Mesenchymal stem cell (in vitro differentiated cells and primary cell): ENCODE measurements around the gene NRROS.

Source experiments
- DNase-seq: peaks from one replicate; pipeline ENCODE4 v3.0.0-alpha.2; 2013
- H2AFZ ChIP-seq: one replicate; pipeline ENCODE4 v1.6.1; 2013; ENCODE audit warnings: low read depth, mild to moderate bottlenecking, control low read depth, inconsistent platforms, low read length, moderate library complexity
- H2AK5ac ChIP-seq: 2 replicates; pipeline ENCODE4 v1.6.1; 2013; ENCODE audit warnings: low read length, moderate library complexity, mild to moderate bottlenecking, inconsistent platforms; ENCODE audit not compliant: severe bottlenecking
- H2BK120ac ChIP-seq: one replicate; pipeline ENCODE4 v1.6.1; 2013; ENCODE audit warnings: low read depth, mild to moderate bottlenecking, inconsistent platforms, low read length, moderate library complexity
- H2BK12ac ChIP-seq, 2 experiments: one replicate each; pipeline ENCODE4 v1.6.1; 2013; ENCODE audit warnings: inconsistent platforms in 2 of 2, low read length in 2 of 2, mild to moderate bottlenecking in 2 of 2, moderate library complexity in 2 of 2, control low read depth in 1 of 2
- H2BK15ac ChIP-seq: one replicate; pipeline ENCODE4 v1.6.1; 2013; ENCODE audit warnings: mild to moderate bottlenecking, low read depth, inconsistent platforms; ENCODE audit not compliant: poor library complexity, severe bottlenecking
- H2BK5ac ChIP-seq: 2 replicates; pipeline ENCODE4 v1.6.1; 2013; ENCODE audit warnings: low read depth, mild to moderate bottlenecking, low read length, control low read depth, inconsistent platforms; ENCODE audit not compliant: poor library complexity, severe bottlenecking
- H3K14ac ChIP-seq, 2 experiments: one replicate each; pipeline ENCODE4 v1.6.1; 2013; ENCODE audit warnings: inconsistent platforms in 2 of 2, low read length in 2 of 2, control low read depth in 1 of 2, mild to moderate bottlenecking in 1 of 2, moderate library complexity in 1 of 2
- H3K18ac ChIP-seq, 2 experiments: one replicate each; pipeline ENCODE4 v1.6.1; 2013; ENCODE audit warnings: inconsistent platforms in 2 of 2, low read length in 2 of 2, control low read depth in 1 of 2, low read depth in 1 of 2, mild to moderate bottlenecking in 1 of 2
- H3K23ac ChIP-seq, 2 experiments: one replicate each; pipeline ENCODE4 v1.6.1; 2013; ENCODE audit warnings: inconsistent platforms in 2 of 2, low read length in 2 of 2, mild to moderate bottlenecking in 2 of 2, moderate library complexity in 2 of 2, control low read depth in 1 of 2
- H3K27ac ChIP-seq: 2 replicates; pipeline ENCODE4 v1.5.1; 2013; ENCODE audit warnings: mild to moderate bottlenecking, moderate library complexity, low read length, control low read depth, inconsistent platforms; ENCODE audit not compliant: poor library complexity, severe bottlenecking
- H3K27me3 ChIP-seq, 2 experiments: 2 replicates each; pipeline versions ENCODE4 v1.6.1 to v1.7.0; 2013; ENCODE audit warnings: low read length in 2 of 2, mild to moderate bottlenecking in 2 of 2, moderate library complexity in 2 of 2, control low read depth in 1 of 2, inconsistent platforms in 1 of 2; ENCODE audit not compliant: control insufficient read depth in 1 of 2, insufficient read depth in 1 of 2
- H3K36me3 ChIP-seq, 2 experiments: 2 replicates each; pipeline versions ENCODE4 v1.6.1 to v1.7.0; 2013; ENCODE audit warnings: low read length in 2 of 2, control low read depth in 1 of 2, inconsistent platforms in 1 of 2, low read depth in 1 of 2, mild to moderate bottlenecking in 1 of 2; ENCODE audit not compliant: insufficient read depth in 2 of 2, control insufficient read depth in 1 of 2
- H3K4ac ChIP-seq, 2 experiments: one replicate each; pipeline ENCODE4 v1.6.1; 2013; ENCODE audit warnings: inconsistent platforms in 2 of 2, low read length in 2 of 2, mild to moderate bottlenecking in 2 of 2, moderate library complexity in 2 of 2, control low read depth in 1 of 2, low read depth in 1 of 2
- H3K4me1 ChIP-seq: 2 replicates; pipeline ENCODE4 v1.6.1; 2013; ENCODE audit warnings: low read depth, low read length, control low read depth; ENCODE audit not compliant: control insufficient read depth, insufficient read depth
- H3K4me2 ChIP-seq: 2 replicates; pipeline ENCODE4 v1.6.1; 2013; ENCODE audit warnings: low read length, mild to moderate bottlenecking, inconsistent platforms; ENCODE audit not compliant: poor library complexity, severe bottlenecking
- H3K4me3 ChIP-seq, 2 experiments: 2 replicates each; pipeline versions ENCODE4 v1.5.1 to v1.7.0; 2013; ENCODE audit warnings: low read length in 2 of 2, mild to moderate bottlenecking in 2 of 2, control low read depth in 1 of 2, low read depth in 1 of 2; ENCODE audit not compliant: insufficient read depth in 1 of 2
- H3K79me1 ChIP-seq: replicated peaks from 2 replicates; pipeline ENCODE4 v1.6.1; 2013; ENCODE audit warnings: mild to moderate bottlenecking, control low read depth, low read length, inconsistent platforms; ENCODE audit not compliant: poor library complexity, severe bottlenecking
- H3K9ac ChIP-seq: 2 replicates; pipeline ENCODE4 v1.7.0; 2013; ENCODE audit warnings: mild to moderate bottlenecking, low read length, moderate library complexity
- H3K9me3 ChIP-seq: 2 replicates; pipeline ENCODE4 v1.7.0; 2013; ENCODE audit warnings: mild to moderate bottlenecking, low read length; ENCODE audit not compliant: control insufficient read depth
- H4K8ac ChIP-seq: one replicate; pipeline ENCODE4 v1.6.1; 2013; ENCODE audit warnings: inconsistent platforms, mild to moderate bottlenecking, low read length, moderate library complexity
- H4K91ac ChIP-seq: one replicate; pipeline ENCODE4 v1.6.1; 2013; ENCODE audit warnings: mild to moderate bottlenecking, low read length, inconsistent platforms
- WGBS: methylation state at CpG from one replicate; pipeline ENCODE4 v1.1.7; 2013; ENCODE audit warnings: mixed read lengths; 5-methylcytosine and 5-hydroxymethylcytosine counted together

The NRROS gene

GRCh38 chr3:196670339-196670738, 30.8 kb downstream of the NRROS start:
- H3K23ac ChIP-seq: no peak overlapping the region

GRCh38 chr3:196673632-196674031, 34.1 kb downstream of the NRROS start:
- DNase-seq: no peak
- no peak overlapping the region for H3K4me3 ChIP-seq
- WGBS: 90% methylated on average over 3 of the region's 3 CpGs

More at GRCh38 chr3:196670339-196670738, 30.8 kb downstream of the NRROS start:
- H3K27me3 ChIP-seq: peaks cover 0 to 6% of the 10 kb centered on the region in 2 experiments
- H4K8ac ChIP-seq: peak overlapping the region; percentile 81
- no peak overlapping the region for H2BK120ac ChIP-seq
- H3K9ac ChIP-seq: no peak overlapping the region
- H3K79me1 ChIP-seq: no peaks in the 10 kb centered on the region
- no peak overlapping the region for H3K4me2 ChIP-seq
- H3K36me3 ChIP-seq: no peaks in the 10 kb centered on the region
- H2AK5ac ChIP-seq: no peak overlapping the region
- peak overlapping the region in 1 of 2 experiments; percentile 64 for H3K4ac ChIP-seq
- no peak overlapping the region for H3K14ac ChIP-seq
- 45% methylated on average over 6 of the region's 6 CpGs for WGBS
- H2BK12ac ChIP-seq: no peak overlapping the region
- H2AFZ ChIP-seq: no peak overlapping the region
- no peak overlapping the region for H2BK15ac ChIP-seq
- peak overlapping the region; percentile 34 for H4K91ac ChIP-seq
- H3K27ac ChIP-seq: no peak overlapping the region
- no peak for DNase-seq
- peak overlapping the region in 1 of 2 experiments; percentile 37 for H3K18ac ChIP-seq
- no peaks in the 10 kb centered on the region for H3K9me3 ChIP-seq
- H3K4me1 ChIP-seq: peaks cover 4% of the 10 kb centered on the region
- H3K4me3 ChIP-seq: no peak overlapping the region
- H2BK5ac ChIP-seq: no peak overlapping the region

GRCh38 chr3:196677353-196677752, 37.9 kb downstream of the NRROS start:
- Histone ChIP-seq H2AK5ac (no peak overlapping the region), H3K27ac (no peak overlapping the region), H3K36me3 (no peaks in the 10 kb centered on the region), H3K27me3 (peaks cover 15 to 33% of the 10 kb centered on the region in 2 experiments), H3K4me3 (no peak overlapping the region), H4K8ac (no peak overlapping the region), H2BK15ac (no peak overlapping the region), H4K91ac (no peak overlapping the region), H3K9ac (no peak overlapping the region), H3K4me1 (no peaks in the 10 kb centered on the region), H3K4ac (no peak overlapping the region), H3K4me2 (no peak overlapping the region), H2BK120ac (no peak overlapping the region), H3K18ac (no peak overlapping the region), H2BK5ac (no peak overlapping the region), H2AFZ (no peak overlapping the region), H3K79me1 (no peaks in the 10 kb centered on the region), H2BK12ac (no peak overlapping the region), H3K9me3 (no peaks in the 10 kb centered on the region), H3K23ac (no peak overlapping the region), H3K14ac (no peak overlapping the region)
- no peak for DNase-seq
- WGBS: 80% methylated on average over 1 of the region's 1 CpG

More at GRCh38 chr3:196673632-196674031, 34.1 kb downstream of the NRROS start:
- Histone ChIP-seq H4K8ac (no peak overlapping the region), H2BK12ac (no peak overlapping the region), H3K4me1 (no peaks in the 10 kb centered on the region), H3K79me1 (no peaks in the 10 kb centered on the region), H3K36me3 (no peaks in the 10 kb centered on the region), H3K9ac (no peak overlapping the region), H3K4ac (no peak overlapping the region), H3K27ac (no peak overlapping the region), H2BK120ac (no peak overlapping the region), H3K14ac (no peak overlapping the region), H3K9me3 (no peaks in the 10 kb centered on the region), H2AFZ (no peak overlapping the region), H4K91ac (no peak overlapping the region), H3K27me3 (peaks cover 12 to 18% of the 10 kb centered on the region in 2 experiments), H3K4me2 (no peak overlapping the region), H2BK5ac (no peak overlapping the region), H3K23ac (no peak overlapping the region), H2BK15ac (no peak overlapping the region), H3K18ac (no peak overlapping the region), H2AK5ac (no peak overlapping the region)

- Histone ChIP-seq H2BK12ac (no peak overlapping the region), H3K4me3 (no peak overlapping the region), H3K27ac (no peak overlapping the region), H3K4me2 (no peak overlapping the region), H2BK15ac (no peak overlapping the region), H3K14ac (no peak overlapping the region), H4K8ac (no peak overlapping the region), H3K23ac (no peak overlapping the region), H3K27me3 (peaks cover 15 to 33% of the 10 kb centered on the region in 2 experiments), H2AK5ac (no peak overlapping the region), H3K9ac (no peak overlapping the region), H3K18ac (no peak overlapping the region), H2AFZ (no peak overlapping the region), H3K4ac (no peak overlapping the region), H3K36me3 (no peaks in the 10 kb centered on the region), H4K91ac (no peak overlapping the region), H2BK5ac (no peak overlapping the region), H2BK120ac (no peak overlapping the region), H3K4me1 (no peaks in the 10 kb centered on the region), H3K79me1 (no peaks in the 10 kb centered on the region), H3K9me3 (no peaks in the 10 kb centered on the region)
- 75% methylated on average over 1 of the region's 1 CpG for WGBS
- DNase-seq: no peak
Observed at GRCh38 chr3:196677931-196678330, 38.4 kb downstream of the NRROS start.
